Astrocyte (in vitro differentiated cells and primary cell): ENCODE data around the gene SH3RF1. TPM values are rescaled to one million over a fixed set of nuclear protein-coding genes. Genes with fewer than 3 reads are reported as not detected.

Experiments used
- DNase-seq: peaks from one replicate; pipeline ENCODE4 v3.0.0-alpha.2; 2010; ENCODE audit warnings: low read depth
- FAIRE-seq: peaks from 2 replicates; lab custom pipeline; 2011; peaks lifted over from hg19 to GRCh38; lab: Jason Lieb, UNC
- H2AFZ ChIP-seq: 2 replicates; pipeline ENCODE4 v1.6.0; 2012; ENCODE audit warnings: low read depth, low read length, inconsistent platforms
- H3K27ac ChIP-seq: 2 replicates; pipeline ENCODE4 v1.5.1; 2011; ENCODE audit warnings: low read depth, low read length, inconsistent platforms
- H3K27me3 ChIP-seq: 2 replicates; pipeline ENCODE4 v1.6.0; 2011; ENCODE audit warnings: low read length, inconsistent platforms; ENCODE audit not compliant: insufficient read depth
- H3K36me3 ChIP-seq: 2 replicates; pipeline ENCODE4 v1.5.1; 2011; ENCODE audit warnings: low read length, inconsistent platforms; ENCODE audit not compliant: insufficient read depth
- H3K4me1 ChIP-seq: 2 replicates; pipeline ENCODE4 v1.5.1; 2011; ENCODE audit warnings: low read length, inconsistent platforms; ENCODE audit not compliant: insufficient read depth
- H3K4me2 ChIP-seq: 2 replicates; pipeline ENCODE4 v1.6.0; 2012; ENCODE audit warnings: low read length, inconsistent platforms
- H3K4me3 ChIP-seq: 2 replicates; pipeline ENCODE4 v1.5.1; 2011; ENCODE audit warnings: low read depth, mild to moderate bottlenecking, low read length, inconsistent platforms; ENCODE audit not compliant: insufficient read depth
- H3K79me2 ChIP-seq: 2 replicates; pipeline ENCODE4 v1.6.0; 2012; ENCODE audit warnings: mild to moderate bottlenecking, low read length, inconsistent platforms; ENCODE audit not compliant: insufficient read depth
- H3K9ac ChIP-seq: 2 replicates; pipeline ENCODE4 v1.6.0; 2012; ENCODE audit warnings: mild to moderate bottlenecking, low read length, inconsistent platforms
- H3K9me3 ChIP-seq: 2 replicates; pipeline ENCODE4 v1.5.1; 2012; ENCODE audit warnings: low read depth, mild to moderate bottlenecking, low read length, inconsistent platforms; ENCODE audit not compliant: insufficient read depth
- H4K20me1 ChIP-seq: 2 replicates; pipeline ENCODE4 v1.6.0; 2012; ENCODE audit warnings: low read length, inconsistent platforms; ENCODE audit not compliant: insufficient read depth
- H3K27ac Mint-ChIP-seq: one replicate; pipeline ENCODE4 v1.8.0; 2021; ENCODE audit warnings: mild to moderate bottlenecking, mixed read lengths; ENCODE audit not compliant: unreplicated experiment
- H3K27me3 Mint-ChIP-seq: one replicate; pipeline ENCODE4 v1.8.0; 2021; ENCODE audit warnings: low read depth, mixed read lengths; ENCODE audit not compliant: unreplicated experiment
- H3K36me3 Mint-ChIP-seq: one replicate; pipeline ENCODE4 v1.8.0; 2021; ENCODE audit warnings: low read depth, mixed read lengths; ENCODE audit not compliant: unreplicated experiment
- H3K4me1 Mint-ChIP-seq: one replicate; pipeline ENCODE4 v1.8.0; 2021; ENCODE audit warnings: low read depth, mixed read lengths; ENCODE audit not compliant: unreplicated experiment
- H3K4me3 Mint-ChIP-seq: one replicate; pipeline ENCODE4 v1.8.0; 2021; ENCODE audit warnings: mild to moderate bottlenecking, moderate library complexity, mixed read lengths; ENCODE audit not compliant: unreplicated experiment
- H3K9me3 Mint-ChIP-seq: one replicate; pipeline ENCODE4 v1.8.0; 2021; ENCODE audit warnings: mild to moderate bottlenecking, mixed read lengths; ENCODE audit not compliant: unreplicated experiment
- CTCF ChIP-seq: IDR thresholded peaks from 2 replicates; pipeline ENCODE4 v1.5.1; 2011; ENCODE audit warnings: low read depth, mild to moderate bottlenecking, inconsistent platforms, low read length, moderate library complexity; ENCODE audit not compliant: insufficient read depth
- EZH2 ChIP-seq: IDR thresholded peaks from 2 replicates; pipeline ENCODE4 v1.6.1; 2012; ENCODE audit warnings: mild to moderate bottlenecking, low read length, inconsistent platforms; ENCODE audit not compliant: insufficient read depth
- total RNA-seq: library from RNA; stranded (reverse); gene quantifications from 2 replicates; pipeline ENCODE4 v1.2.1, GENCODE V29; 2021

The SH3RF1 gene
- total RNA-seq, 1 donor from 2014 or later: 25.9 TPM

GRCh38 chr4:169175035-169175434 is 95.7 kb downstream of the SH3RF1 start:
- H3K4me3 ChIP-seq: no peak overlapping the region
- no peaks in the 10 kb centered on the region for H3K9me3 ChIP-seq
- H2AFZ ChIP-seq: no peak overlapping the region
- no peak overlapping the region for H3K9ac ChIP-seq
- H3K4me2 ChIP-seq: no peak overlapping the region
- peaks cover 9% of the 10 kb centered on the region for H3K4me1 Mint-ChIP-seq
- H3K36me3 Mint-ChIP-seq: no peaks in the 10 kb centered on the region
- H3K27me3 Mint-ChIP-seq: no peaks in the 10 kb centered on the region
- peaks cover 75% of the 10 kb centered on the region for H4K20me1 ChIP-seq
- peaks cover 3% of the 10 kb centered on the region for H3K9me3 Mint-ChIP-seq
- no peaks in the 10 kb centered on the region for H3K36me3 ChIP-seq
- H3K27me3 ChIP-seq: no peaks in the 10 kb centered on the region
- H3K4me3 Mint-ChIP-seq: no peak overlapping the region
- no peak for FAIRE-seq
- DNase-seq: no peak
- H3K27ac Mint-ChIP-seq: no peak overlapping the region
- TF ChIP-seq EZH2: no peak
- TF ChIP-seq CTCF: no peak
- no peaks in the 10 kb centered on the region for H3K4me1 ChIP-seq
- H3K27ac ChIP-seq: no peak overlapping the region
- H3K79me2 ChIP-seq: peaks cover 96% of the 10 kb centered on the region

- Mint-ChIP-seq H3K36me3 (no peaks in the 10 kb centered on the region), H3K9me3 (peaks cover 3% of the 10 kb centered on the region), H3K27ac (no peak overlapping the region), H3K27me3 (no peaks in the 10 kb centered on the region), H3K4me1 (peaks cover 9% of the 10 kb centered on the region), H3K4me3 (no peak overlapping the region)
- Histone ChIP-seq H3K4me3 (no peak overlapping the region), H2AFZ (no peak overlapping the region), H3K36me3 (no peaks in the 10 kb centered on the region), H3K9me3 (no peaks in the 10 kb centered on the region), H3K4me1 (no peaks in the 10 kb centered on the region), H3K4me2 (no peak overlapping the region), H3K27ac (no peak overlapping the region), H3K27me3 (no peaks in the 10 kb centered on the region), H3K9ac (no peak overlapping the region), H4K20me1 (peaks cover 67% of the 10 kb centered on the region), H3K79me2 (peaks cover 94% of the 10 kb centered on the region)
- TF ChIP-seq CTCF: no peak
- TF ChIP-seq EZH2: no peak
- DNase-seq: no peak
- FAIRE-seq: no peak
Measured at GRCh38 chr4:169174247-169174646, 96.5 kb downstream of the SH3RF1 start.

- TF ChIP-seq EZH2 (no peak), CTCF (no peak)
- H3K9ac ChIP-seq: no peak overlapping the region
- no peak overlapping the region for H3K4me3 Mint-ChIP-seq
- peaks cover 96% of the 10 kb centered on the region for H3K79me2 ChIP-seq
- FAIRE-seq (no peak), DNase-seq (no peak)
- no peaks in the 10 kb centered on the region for H3K27me3 Mint-ChIP-seq
- H3K4me3 ChIP-seq: no peak overlapping the region
- H2AFZ ChIP-seq: no peak overlapping the region
- no peak overlapping the region for H3K27ac ChIP-seq
- no peaks in the 10 kb centered on the region for H3K36me3 ChIP-seq
- H3K9me3 Mint-ChIP-seq: no peaks in the 10 kb centered on the region
- no peaks in the 10 kb centered on the region for H3K9me3 ChIP-seq
- H3K4me1 Mint-ChIP-seq: peaks cover 13% of the 10 kb centered on the region
- H3K36me3 Mint-ChIP-seq: no peaks in the 10 kb centered on the region
- H3K27ac Mint-ChIP-seq: no peak overlapping the region
- H3K4me1 ChIP-seq: peaks cover 12% of the 10 kb centered on the region
- H4K20me1 ChIP-seq: peaks cover 53% of the 10 kb centered on the region
- H3K4me2 ChIP-seq: no peak overlapping the region
- H3K27me3 ChIP-seq: no peaks in the 10 kb centered on the region
Measured at GRCh38 chr4:169167957-169168858, 102.5 kb downstream of the SH3RF1 start.
